NCI-H2081 treated with DMSO at 0.1 percent for 48 hours (cell line): Measurements from ENCODE around the gene NBEA.
"Not testable (repeated sequence)": the region's sequence is repeated elsewhere in the genome, so short reads cannot be mapped to it uniquely, and the experiment has no call there.

Experiments
- DNase-seq: peaks from one replicate; lab custom pipeline; 2025; lab: John Stamatoyannopoulos, UW

The NBEA gene

GRCh38 chr13:35664747-35665146, 722.7 kb downstream of the NBEA start:
- DNase-seq, result no peak

- DNase-seq, result no peak
These were observed 727.3 kb downstream of the NBEA start for GRCh38 chr13:35669321-35669720.

GRCh38 chr13:35672611-35673010, 730.5 kb downstream of the NBEA start:
- no peak for DNase-seq

- DNase-seq, result no peak
These were observed 733.6 kb downstream of the NBEA start for GRCh38 chr13:35675651-35676050.

GRCh38 chr13:35677863-35678262, 735.8 kb downstream of the NBEA start:
- not testable (repeated sequence) for DNase-seq

- DNase-seq, result no peak
These were observed 739.6 kb downstream of the NBEA start for GRCh38 chr13:35681685-35682084.

- DNase-seq, result no peak
These were observed 742.4 kb downstream of the NBEA start for GRCh38 chr13:35684432-35684831.

GRCh38 chr13:35687336-35687735, 745.3 kb downstream of the NBEA start:
- DNase-seq, result no peak

GRCh38 chr13:35690581-35691207, 748.6 kb downstream of the NBEA start:
- no peak for DNase-seq

- DNase-seq, result no peak
These were observed 751.2 kb downstream of the NBEA start for GRCh38 chr13:35693134-35693784.

GRCh38 chr13:35694031-35694430, 752.0 kb downstream of the NBEA start:
- DNase-seq, result no peak

- DNase-seq, result no peak
These were observed 752.7 kb downstream of the NBEA start for GRCh38 chr13:35694549-35695447.

GRCh38 chr13:35695448-35695770, 753.3 kb downstream of the NBEA start:
- no peak for DNase-seq

- DNase-seq, result no peak
These were observed 755.2 kb downstream of the NBEA start for GRCh38 chr13:35697186-35697730.

- DNase-seq, result no peak
These were observed 757.0 kb downstream of the NBEA start for GRCh38 chr13:35698911-35699576.

GRCh38 chr13:35699825-35700510, 757.9 kb downstream of the NBEA start:
- no peak for DNase-seq

GRCh38 chr13:35700671-35701070, 758.6 kb downstream of the NBEA start:
- DNase-seq, result no peak

GRCh38 chr13:35702316-35702715, 760.2 kb downstream of the NBEA start:
- DNase-seq, result no peak

GRCh38 chr13:35703061-35703460, 761.0 kb downstream of the NBEA start:
- DNase-seq, result no peak

GRCh38 chr13:35704331-35704730, 762.3 kb downstream of the NBEA start:
- no peak for DNase-seq

GRCh38 chr13:35706281-35706680, 764.2 kb downstream of the NBEA start:
- no peak for DNase-seq

- no peak for DNase-seq
These were observed 764.7 kb downstream of the NBEA start for GRCh38 chr13:35706721-35707120.
